ENCODE results near the gene SAP30. TPM values are rescaled to one million over a fixed set of nuclear protein-coding genes. Genes with fewer than 3 reads are reported as not detected.

The SAP30 gene
- total and polyA plus RNA-seq, 9 of the 15 experiments (the other 6 are each of a cell fraction or from before 2014, with no cell fraction given): 5.9 to 51.1 (median 32.6) TPM

GRCh38 chr4:173332963-173333657 is 37.6 kb upstream of the SAP30 start (continued):
- no peak for TF ChIP-seq HNRNPK (IDR thresholded peaks at IDR 0.05; ENCODE audit: low read depth, low read length, poor library complexity, severe bottlenecking)
- TF ChIP-seq ZNF79 (CRISPR knock-in tag; IDR thresholded peaks at IDR 0.05; ENCODE audit: low read depth): no peak
- TF ChIP-seq ZC3H4 (CRISPR knock-in tag; IDR thresholded peaks at IDR 0.05; ENCODE audit: borderline replicate concordance): peak; percentile 71; the same call in 1 of the 2 replicates
- no peak for TF ChIP-seq ZNF639 (CRISPR knock-in tag; conservative IDR thresholded peaks at IDR 0.05 in 1 of 2, IDR thresholded peaks at IDR 0.05 in 1 of 2)
- TF ChIP-seq PCBP2 (IDR thresholded peaks at IDR 0.05; ENCODE audit: low read depth, low read length, poor library complexity, severe bottlenecking): no peak
- TF ChIP-seq RB1 (IDR thresholded peaks at IDR 0.05; ENCODE audit: low read depth): no peak; the same call in 1 of the 2 replicates
- no peak for TF ChIP-seq PCBP1 (IDR thresholded peaks at IDR 0.05; ENCODE audit: low read depth, low read length, poor library complexity, severe bottlenecking)
- peak; percentile 4 for TF ChIP-seq HDAC3 (IDR thresholded peaks at IDR 0.05; ENCODE audit: borderline replicate concordance, partially characterized antibody)
- no peak for TF ChIP-seq E4F1 (CRISPR knock-in tag; IDR thresholded peaks at IDR 0.05; ENCODE audit: borderline replicate concordance)
- no peak for TF ChIP-seq NR0B1 (IDR thresholded peaks at IDR 0.05; ENCODE audit: partially characterized antibody)
- no peak for TF ChIP-seq PTRF (tag; IDR thresholded peaks at IDR 0.05)
- TF ChIP-seq SMARCB1 (IDR thresholded peaks at IDR 0.05; ENCODE audit: insufficient read length, low read depth): no peak
- no peak for TF ChIP-seq ZSCAN32 (CRISPR knock-in tag; IDR thresholded peaks at IDR 0.05)
- no peak for TF ChIP-seq ARID2 (IDR thresholded peaks at IDR 0.05)
- TF ChIP-seq XRCC5 (IDR thresholded peaks at IDR 0.05; ENCODE audit: low read depth, low read length): no peak; the same call in 1 of the 2 replicates
- TF ChIP-seq CCNT2 (IDR thresholded peaks at IDR 0.05; ENCODE audit: borderline replicate concordance, extremely low read depth, insufficient read length, low read depth, low read length): no peak
- no peak for TF ChIP-seq ZNF444 (CRISPR knock-in tag; IDR thresholded peaks at IDR 0.05)
- no peak for TF ChIP-seq PRMT5 (CRISPR knock-in tag; IDR thresholded peaks at IDR 0.05)
- TF ChIP-seq ZNF586 (CRISPR knock-in tag; conservative IDR thresholded peaks at IDR 0.05): no peak
- no peak for TF ChIP-seq CGGBP1 (CRISPR knock-in tag; IDR thresholded peaks at IDR 0.05)
- no peak for TF ChIP-seq SMAD4 (CRISPR knock-in tag; conservative IDR thresholded peaks at IDR 0.05)
- TF ChIP-seq CREM (IDR thresholded peaks at IDR 0.05; ENCODE audit: low read depth): no peak
- TF ChIP-seq XRCC3 (IDR thresholded peaks at IDR 0.05): no peak
